B cell (primary cell): ENCODE results near the gene CNOT8.

Experiments used
- CTCF ChIP-seq: fragments of 200-600 bp; IDR thresholded peaks from one replicate; pipeline ENCODE4 v1.8.0; 2022; ENCODE audit warnings: antibody characterized with exemption, mild to moderate bottlenecking
- EZH2 ChIP-seq: IDR thresholded peaks from 2 replicates; pipeline ENCODE4 v1.6.1; 2012; ENCODE audit warnings: borderline replicate concordance, low read depth, mild to moderate bottlenecking, moderate library complexity, low read length; ENCODE audit not compliant: insufficient read depth, poor library complexity, severe bottlenecking

GRCh38 chr5:154840435-154841272, 17.8 kb upstream of the CNOT8 start:
- TF ChIP-seq CTCF, result no peak
- TF ChIP-seq EZH2, result no peak
